Ovary (tissue), 9 donors: Measurements from ENCODE around the gene WDR87. TPM values are rescaled to one million over a fixed set of nuclear protein-coding genes. Genes with fewer than 3 reads are reported as not detected.

Source experiments
- DNase-seq, 5 donors: peaks; one replicate each; pipeline ENCODE4 v3.0.0-alpha.2; 2019 to 2020
- H3K27ac ChIP-seq, 2 donors: fragments of 200-600 bp; one replicate each; pipeline versions ENCODE4 v1.5.1 to v1.8.0; 2019 to 2022
- H3K27me3 ChIP-seq: fragments of 200-600 bp; one replicate; pipeline ENCODE4 v1.8.0; 2022
- H3K36me3 ChIP-seq: fragments of 200-600 bp; sonication (generic); one replicate; pipeline ENCODE4 v1.5.1; 2019
- H3K4me1 ChIP-seq: one replicate; pipeline ENCODE4 v1.8.1; 2013; ENCODE audit warnings: mild to moderate bottlenecking, moderate library complexity; ENCODE audit not compliant: insufficient read depth
- H3K4me3 ChIP-seq: fragments of 200-600 bp; sonication (generic); one replicate; pipeline ENCODE4 v1.5.1; 2017
- H3K9me3 ChIP-seq, 2 donors: fragments of 200-600 bp in 1 of 2; sonication (generic) in 1 of 2; one replicate each; pipeline versions ENCODE4 v1.5.1 to v1.8.1; 2013 to 2019; ENCODE audit warnings: mild to moderate bottlenecking in 1 of 2, moderate library complexity in 1 of 2
- CTCF ChIP-seq, 3 donors: fragments of 450-650 bp in 2 of 3; fragments of 200-600 bp in 1 of 3; IDR thresholded peaks; one replicate each; pipeline versions ENCODE4 v1.5.1 to v1.8.0; 2016 to 2022; ENCODE audit warnings: antibody characterized with exemption in 3 of 3, mild to moderate bottlenecking in 1 of 3
- EP300 ChIP-seq: sonication (generic); formaldehyde crosslinking; IDR thresholded peaks from one replicate; pipeline ENCODE4 v1.6.1; 2017; ENCODE audit warnings: antibody characterized with exemption
- POLR2A ChIP-seq: fragments of 450-650 bp; IDR thresholded peaks from one replicate; pipeline ENCODE4 v1.6.1; 2017; ENCODE audit warnings: antibody characterized with exemption, mild to moderate bottlenecking, moderate library complexity
- WGBS, 3 donors: extraction: QIAGEN DNeasy Blood & Tissue Kit in 1 of 3; methylation state at CpG; one replicate each; pipeline versions ENCODE4 v1.1.5 to v1.1.7; 2013 to 2017; 5-methylcytosine and 5-hydroxymethylcytosine counted together
- intact Hi-C, 4 donors: fragments of 100-400 bp; cut with DNase I; formaldehyde crosslinking; loops; one replicate each; pipeline versions ENCODE4 v1.11.0 to v1.15.1; 2022 to 2023
- polyA plus RNA-seq, 2 donors: library from polyadenylated mRNA; stranded (reverse); fragments of 200-250 nt in 1 of 2; fragments of 350-450 nt in 1 of 2; fragmentation: Illumina TruSeq in 1 of 2; extraction: RNeasy Lipid Tissue Mini Kit (QIAGEN cat#74804) in 1 of 2; gene quantifications; one replicate each; pipeline ENCODE4 v1.2.3, GENCODE V29; 2013 to 2014
- total RNA-seq, 7 donors: library from RNA; depleted of rRNA in 2 of 7; stranded (reverse); fragments of >200 nt in 2 of 7; fragmentation: NEBNext Ultra II Directional in 3 of 7; extraction: Animal tissue kit (Norgen Biotek cat#: 25700) in 3 of 7; gene quantifications; one replicate each; pipeline versions ENCODE4 v1.1.0 to v1.2.4, GENCODE V29; 2016 to 2023
- donor health status: DM: no; HTN: no; CAD: no; lungs with moderate emphysema.
- donor health status: DM: no; HTN: no; CAD: no.
- donor health status: Bipolar disorder and iron deficiency.
- donor health status: DM: yes; HTN: yes; CAD: no.
- donor health status: DM: no; HTN: no; CAD: no.
- donor health status: DM: yes; HTN: yes; CAD: no.

WDR87 gene
- total and polyA plus RNA-seq, 9 donors: not detected

GRCh38 chr19:37953171-37953917 lies 47.0 kb upstream of the WDR87 start:
- Histone ChIP-seq H3K4me1 (peaks cover 1% of the 10 kb centered on the region), H3K4me3 (no peak overlapping the region), H3K9me3 (no peaks in the 10 kb centered on the region), H3K27ac (no peak overlapping the region), H3K36me3 (no peaks in the 10 kb centered on the region), H3K27me3 (no peaks in the 10 kb centered on the region)
- intact Hi-C loops: no loop called here
- WGBS, 3 donors: 71 to 77% (median 76%) methylated on average over 11 of the region's 11 CpGs
- DNase-seq: no peak
- TF ChIP-seq EP300: no peak
- no peak for TF ChIP-seq POLR2A
- no peak for TF ChIP-seq CTCF (IDR thresholded peaks at IDR 0.05)

GRCh38 chr19:37951816-37952210 lies 45.4 kb upstream of the WDR87 start:
- H3K4me3 ChIP-seq: no peak overlapping the region
- 78 to 87% (median 80%) methylated on average over 4 of the region's 4 CpGs for WGBS, 3 donors

GRCh38 chr19:37950471-37951175 lies 44.2 kb upstream of the WDR87 start:
- H3K4me1 ChIP-seq: peaks cover 1% of the 10 kb centered on the region
- intact Hi-C loops: no loop called here
- TF ChIP-seq EP300 (no peak), POLR2A (no peak), CTCF (IDR thresholded peaks at IDR 0.05) (no peak)
- 91 to 94% (median 93%) methylated on average over 25 of the region's 25 CpGs for WGBS, 3 donors
- no peak overlapping the region for H3K4me3 ChIP-seq
- no peak overlapping the region for H3K27ac ChIP-seq
- no peaks in the 10 kb centered on the region for H3K36me3 ChIP-seq
- DNase-seq: no peak
- H3K9me3 ChIP-seq: no peaks in the 10 kb centered on the region
- no peaks in the 10 kb centered on the region for H3K27me3 ChIP-seq

More at GRCh38 chr19:37951816-37952210, 45.4 kb upstream of the WDR87 start:
- no peak for DNase-seq
- Histone ChIP-seq H3K9me3 (no peaks in the 10 kb centered on the region), H3K36me3 (no peaks in the 10 kb centered on the region), H3K4me1 (peaks cover 1% of the 10 kb centered on the region), H3K27me3 (no peaks in the 10 kb centered on the region), H3K27ac (no peak overlapping the region)
- intact Hi-C loops: no loop called here
- TF ChIP-seq CTCF (IDR thresholded peaks at IDR 0.05): no peak
- TF ChIP-seq POLR2A: no peak
- no peak for TF ChIP-seq EP300

- 86 to 89% (median 88%) methylated on average over 6 of the region's 6 CpGs for WGBS, 3 donors
- H3K4me1 ChIP-seq: peaks cover 1% of the 10 kb centered on the region
- no peaks in the 10 kb centered on the region for H3K36me3 ChIP-seq
- H3K4me3 ChIP-seq: no peak overlapping the region
- TF ChIP-seq CTCF (IDR thresholded peaks at IDR 0.05) (no peak), POLR2A (no peak), EP300 (no peak)
- H3K9me3 ChIP-seq: no peaks in the 10 kb centered on the region
- no peak overlapping the region for H3K27ac ChIP-seq
- no peak for DNase-seq
- intact Hi-C loops: no loop called here
- H3K27me3 ChIP-seq: no peaks in the 10 kb centered on the region
Observed at GRCh38 chr19:37948362-37948761, 42.0 kb upstream of the WDR87 start.
